Measurements from ENCODE around the gene BTF3. TPM values are rescaled to one million over a fixed set of nuclear protein-coding genes. Genes with fewer than 3 reads are reported as not detected.
A peak's percentile ranks its signal among the peaks of the same experiment; 100 is the strongest.

The BTF3 gene
- total and polyA plus RNA-seq, 9 of the 15 experiments (the other 6 are each of a cell fraction or from before 2014, with no cell fraction given) = 534 to 1,637 (median 848) TPM

DNA sequence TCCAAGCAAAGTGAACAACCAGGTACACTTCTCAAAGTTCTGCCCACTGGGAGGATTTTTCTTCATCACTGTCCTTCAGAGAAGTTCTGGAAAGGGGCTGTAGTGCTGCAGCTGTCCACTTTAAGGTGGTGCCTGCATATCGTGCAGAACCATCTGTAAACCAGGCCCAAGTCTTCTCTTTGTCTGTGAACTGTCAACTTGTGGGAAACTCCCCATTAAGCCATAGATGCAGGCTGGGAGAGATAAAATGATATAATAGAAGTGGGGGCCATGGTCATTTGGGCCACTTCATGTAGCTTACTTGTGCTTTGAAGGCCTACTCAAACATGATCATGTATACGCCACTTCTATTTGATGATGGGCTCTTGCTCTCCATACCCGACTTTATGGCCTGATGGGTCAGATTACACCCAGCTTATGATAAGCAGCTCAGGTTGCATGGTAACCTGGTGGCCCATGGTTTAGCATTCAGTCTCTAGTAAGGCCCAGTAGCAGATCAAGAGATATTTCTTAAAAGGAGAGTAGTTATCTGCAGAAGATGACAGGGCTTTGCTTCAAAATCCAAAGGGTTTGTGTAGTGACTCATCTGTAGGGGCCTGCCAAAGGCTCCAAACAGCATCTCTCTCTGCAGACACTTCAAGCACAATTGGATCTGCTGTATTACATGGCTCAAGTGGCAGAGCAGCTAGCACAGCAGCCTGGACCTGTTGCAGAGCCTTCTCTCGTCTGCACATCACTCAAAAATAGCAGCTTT lies 15.7 kb upstream of the BTF3 start (continued):
- TF ChIP-seq TRIM24 (IDR thresholded peaks at IDR 0.05) (peak in 1 of 2 experiments; percentile 37; a peak in 1 of 4 replicates), DPF2 (IDR thresholded peaks at IDR 0.05) (peak; percentile 46; the same call in 1 of the 2 replicates), NFYB (IDR thresholded peaks at IDR 0.05; ENCODE audit: extremely low read depth, insufficient read length) (no peak), NR2C2 (CRISPR knock-in tag; IDR thresholded peaks at IDR 0.05) (no peak), NR2C2 (tag; IDR thresholded peaks at IDR 0.05) (no peak), ZNF224 (CRISPR knock-in tag; IDR thresholded peaks at IDR 0.05) (no peak), MTA1 (IDR thresholded peaks at IDR 0.05; ENCODE audit: borderline replicate concordance) (no peak), ZNF583 (CRISPR knock-in tag; IDR thresholded peaks at IDR 0.05) (no peak), GABPB2 (CRISPR knock-in tag; conservative IDR thresholded peaks at IDR 0.05) (no peak), RBM17 (IDR thresholded peaks at IDR 0.05; ENCODE audit: borderline replicate concordance, low read depth, low read length) (no peak), ZNF354B (CRISPR knock-in tag; IDR thresholded peaks at IDR 0.05) (no peak), GATAD2B (IDR thresholded peaks at IDR 0.05; ENCODE audit: borderline replicate concordance) (no peak), IRF2 (CRISPR knock-in tag; IDR thresholded peaks at IDR 0.05) (no peak), ETV1 (tag; conservative IDR thresholded peaks at IDR 0.05; ENCODE audit: low read depth) (no peak)
- TF ChIP-seq, protein P1, sequence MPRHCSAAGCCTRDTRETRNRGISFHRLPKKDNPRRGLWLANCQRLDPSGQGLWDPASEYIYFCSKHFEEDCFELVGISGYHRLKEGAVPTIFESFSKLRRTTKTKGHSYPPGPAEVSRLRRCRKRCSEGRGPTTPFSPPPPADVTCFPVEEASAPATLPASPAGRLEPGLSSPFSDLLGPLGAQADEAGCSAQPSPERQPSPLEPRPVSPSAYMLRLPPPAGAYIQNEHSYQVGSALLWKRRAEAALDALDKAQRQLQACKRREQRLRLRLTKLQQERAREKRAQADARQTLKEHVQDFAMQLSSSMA (CRISPR knock-in tag; IDR thresholded peaks at IDR 0.05) = no peak
- TF ChIP-seq, protein P2, sequence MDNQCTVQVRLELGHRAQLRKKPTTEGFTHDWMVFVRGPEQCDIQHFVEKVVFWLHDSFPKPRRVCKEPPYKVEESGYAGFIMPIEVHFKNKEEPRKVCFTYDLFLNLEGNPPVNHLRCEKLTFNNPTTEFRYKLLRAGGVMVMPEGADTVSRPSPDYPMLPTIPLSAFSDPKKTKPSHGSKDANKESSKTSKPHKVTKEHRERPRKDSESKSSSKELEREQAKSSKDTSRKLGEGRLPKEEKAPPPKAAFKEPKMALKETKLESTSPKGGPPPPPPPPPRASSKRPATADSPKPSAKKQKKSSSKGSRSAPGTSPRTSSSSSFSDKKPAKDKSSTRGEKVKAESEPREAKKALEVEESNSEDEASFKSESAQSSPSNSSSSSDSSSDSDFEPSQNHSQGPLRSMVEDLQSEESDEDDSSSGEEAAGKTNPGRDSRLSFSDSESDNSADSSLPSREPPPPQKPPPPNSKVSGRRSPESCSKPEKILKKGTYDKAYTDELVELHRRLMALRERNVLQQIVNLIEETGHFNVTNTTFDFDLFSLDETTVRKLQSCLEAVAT (IDR thresholded peaks at IDR 0.05) = no peak
- TF ChIP-seq, protein P3, sequence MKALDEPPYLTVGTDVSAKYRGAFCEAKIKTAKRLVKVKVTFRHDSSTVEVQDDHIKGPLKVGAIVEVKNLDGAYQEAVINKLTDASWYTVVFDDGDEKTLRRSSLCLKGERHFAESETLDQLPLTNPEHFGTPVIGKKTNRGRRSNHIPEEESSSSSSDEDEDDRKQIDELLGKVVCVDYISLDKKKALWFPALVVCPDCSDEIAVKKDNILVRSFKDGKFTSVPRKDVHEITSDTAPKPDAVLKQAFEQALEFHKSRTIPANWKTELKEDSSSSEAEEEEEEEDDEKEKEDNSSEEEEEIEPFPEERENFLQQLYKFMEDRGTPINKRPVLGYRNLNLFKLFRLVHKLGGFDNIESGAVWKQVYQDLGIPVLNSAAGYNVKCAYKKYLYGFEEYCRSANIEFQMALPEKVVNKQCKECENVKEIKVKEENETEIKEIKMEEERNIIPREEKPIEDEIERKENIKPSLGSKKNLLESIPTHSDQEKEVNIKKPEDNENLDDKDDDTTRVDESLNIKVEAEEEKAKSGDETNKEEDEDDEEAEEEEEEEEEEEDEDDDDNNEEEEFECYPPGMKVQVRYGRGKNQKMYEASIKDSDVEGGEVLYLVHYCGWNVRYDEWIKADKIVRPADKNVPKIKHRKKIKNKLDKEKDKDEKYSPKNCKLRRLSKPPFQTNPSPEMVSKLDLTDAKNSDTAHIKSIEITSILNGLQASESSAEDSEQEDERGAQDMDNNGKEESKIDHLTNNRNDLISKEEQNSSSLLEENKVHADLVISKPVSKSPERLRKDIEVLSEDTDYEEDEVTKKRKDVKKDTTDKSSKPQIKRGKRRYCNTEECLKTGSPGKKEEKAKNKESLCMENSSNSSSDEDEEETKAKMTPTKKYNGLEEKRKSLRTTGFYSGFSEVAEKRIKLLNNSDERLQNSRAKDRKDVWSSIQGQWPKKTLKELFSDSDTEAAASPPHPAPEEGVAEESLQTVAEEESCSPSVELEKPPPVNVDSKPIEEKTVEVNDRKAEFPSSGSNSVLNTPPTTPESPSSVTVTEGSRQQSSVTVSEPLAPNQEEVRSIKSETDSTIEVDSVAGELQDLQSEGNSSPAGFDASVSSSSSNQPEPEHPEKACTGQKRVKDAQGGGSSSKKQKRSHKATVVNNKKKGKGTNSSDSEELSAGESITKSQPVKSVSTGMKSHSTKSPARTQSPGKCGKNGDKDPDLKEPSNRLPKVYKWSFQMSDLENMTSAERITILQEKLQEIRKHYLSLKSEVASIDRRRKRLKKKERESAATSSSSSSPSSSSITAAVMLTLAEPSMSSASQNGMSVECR (CRISPR knock-in tag; IDR thresholded peaks at IDR 0.05) = no peak
- TF ChIP-seq, protein P4, sequence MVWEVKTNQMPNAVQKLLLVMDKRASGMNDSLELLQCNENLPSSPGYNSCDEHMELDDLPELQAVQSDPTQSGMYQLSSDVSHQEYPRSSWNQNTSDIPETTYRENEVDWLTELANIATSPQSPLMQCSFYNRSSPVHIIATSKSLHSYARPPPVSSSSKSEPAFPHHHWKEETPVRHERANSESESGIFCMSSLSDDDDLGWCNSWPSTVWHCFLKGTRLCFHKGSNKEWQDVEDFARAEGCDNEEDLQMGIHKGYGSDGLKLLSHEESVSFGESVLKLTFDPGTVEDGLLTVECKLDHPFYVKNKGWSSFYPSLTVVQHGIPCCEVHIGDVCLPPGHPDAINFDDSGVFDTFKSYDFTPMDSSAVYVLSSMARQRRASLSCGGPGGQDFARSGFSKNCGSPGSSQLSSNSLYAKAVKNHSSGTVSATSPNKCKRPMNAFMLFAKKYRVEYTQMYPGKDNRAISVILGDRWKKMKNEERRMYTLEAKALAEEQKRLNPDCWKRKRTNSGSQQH (CRISPR knock-in tag; IDR thresholded peaks at IDR 0.05) = no peak
- TF ChIP-seq, protein P5, sequence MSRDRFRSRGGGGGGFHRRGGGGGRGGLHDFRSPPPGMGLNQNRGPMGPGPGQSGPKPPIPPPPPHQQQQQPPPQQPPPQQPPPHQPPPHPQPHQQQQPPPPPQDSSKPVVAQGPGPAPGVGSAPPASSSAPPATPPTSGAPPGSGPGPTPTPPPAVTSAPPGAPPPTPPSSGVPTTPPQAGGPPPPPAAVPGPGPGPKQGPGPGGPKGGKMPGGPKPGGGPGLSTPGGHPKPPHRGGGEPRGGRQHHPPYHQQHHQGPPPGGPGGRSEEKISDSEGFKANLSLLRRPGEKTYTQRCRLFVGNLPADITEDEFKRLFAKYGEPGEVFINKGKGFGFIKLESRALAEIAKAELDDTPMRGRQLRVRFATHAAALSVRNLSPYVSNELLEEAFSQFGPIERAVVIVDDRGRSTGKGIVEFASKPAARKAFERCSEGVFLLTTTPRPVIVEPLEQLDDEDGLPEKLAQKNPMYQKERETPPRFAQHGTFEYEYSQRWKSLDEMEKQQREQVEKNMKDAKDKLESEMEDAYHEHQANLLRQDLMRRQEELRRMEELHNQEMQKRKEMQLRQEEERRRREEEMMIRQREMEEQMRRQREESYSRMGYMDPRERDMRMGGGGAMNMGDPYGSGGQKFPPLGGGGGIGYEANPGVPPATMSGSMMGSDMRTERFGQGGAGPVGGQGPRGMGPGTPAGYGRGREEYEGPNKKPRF (IDR thresholded peaks at IDR 0.05; ENCODE audit: low read depth, low read length) = no peak
